HEK293T (cell line): ENCODE measurements around the gene SMOC2.

Source experiments
- CTCF ChIA-PET: fragments of 350-600 bp; formaldehyde crosslinking; extraction: SDS; loops from one replicate; lab custom pipeline; 2021; ENCODE audit warnings: antibody characterized with exemption, inconsistent platforms; lab: Yijun Ruan, JAX
- POLR2A ChIA-PET: fragments of 350-600 bp; formaldehyde crosslinking; extraction: SDS; loops from one replicate; lab custom pipeline; 2020; ENCODE audit warnings: antibody characterized with exemption, inconsistent platforms; lab: Yijun Ruan, JAX
- DNase-seq: peaks from one replicate; pipeline ENCODE4 v3.0.0; 2012; ENCODE audit warnings: mixed read lengths; ENCODE audit errors: extremely low spot score
- ARNT ChIP-seq: fragments of 450-650 bp; IDR thresholded peaks from 2 replicates; pipeline ENCODE4 v1.6.1; 2017; ENCODE audit warnings: mild to moderate bottlenecking
- BHLHE40 ChIP-seq: fragments of 450-650 bp; IDR thresholded peaks from 2 replicates; pipeline ENCODE4 v1.6.1; 2016; ENCODE audit warnings: mild to moderate bottlenecking, moderate library complexity, borderline replicate concordance
- CTBP1 ChIP-seq: fragments of 450-650 bp; IDR thresholded peaks from 2 replicates; pipeline ENCODE4 v1.6.1; 2016; ENCODE audit warnings: borderline replicate concordance
- ELF4 ChIP-seq: fragments of 450-650 bp; IDR thresholded peaks from 2 replicates; pipeline ENCODE4 v1.6.1; 2017; ENCODE audit warnings: antibody characterized with exemption
- FOXA1 ChIP-seq: fragments of 450-650 bp; IDR thresholded peaks from 2 replicates; pipeline ENCODE4 v1.6.1; 2016; ENCODE audit warnings: mild to moderate bottlenecking
- FOXK2 ChIP-seq: fragments of 450-650 bp; IDR thresholded peaks from 2 replicates; pipeline ENCODE4 v1.6.1; 2016; ENCODE audit warnings: mild to moderate bottlenecking
- FOXM1 ChIP-seq: fragments of 450-650 bp; IDR thresholded peaks from 2 replicates; pipeline ENCODE4 v1.6.1; 2017; ENCODE audit warnings: mild to moderate bottlenecking, borderline replicate concordance
- HDGF ChIP-seq: fragments of 450-650 bp; IDR thresholded peaks from 2 replicates; pipeline ENCODE4 v1.6.1; 2017; ENCODE audit warnings: antibody characterized with exemption, borderline replicate concordance
- L3MBTL2 ChIP-seq: fragments of 450-650 bp; conservative IDR thresholded peaks from 2 replicates; pipeline ENCODE4 v1.6.1; 2016; ENCODE audit warnings: mild to moderate bottlenecking
- LEF1 ChIP-seq: fragments of 450-650 bp; IDR thresholded peaks from 2 replicates; pipeline ENCODE4 v1.6.1; 2017; ENCODE audit warnings: mild to moderate bottlenecking, borderline replicate concordance
- NFRKB ChIP-seq: fragments of 450-650 bp; IDR thresholded peaks from 2 replicates; pipeline ENCODE4 v1.6.1; 2016; ENCODE audit warnings: mild to moderate bottlenecking, moderate library complexity
- PKNOX1 ChIP-seq: fragments of 450-650 bp; IDR thresholded peaks from 2 replicates; pipeline ENCODE4 v1.6.1; 2016
- SP1 ChIP-seq: fragments of 450-650 bp; IDR thresholded peaks from 2 replicates; pipeline ENCODE4 v1.6.1; 2017
- SUZ12 ChIP-seq: fragments of 450-650 bp; IDR thresholded peaks from 2 replicates; pipeline ENCODE4 v1.6.1; 2016; ENCODE audit warnings: mild to moderate bottlenecking
- TARDBP ChIP-seq: fragments of 450-650 bp; IDR thresholded peaks from 2 replicates; pipeline ENCODE4 v1.6.1; 2016
- ZNF384 ChIP-seq: fragments of 450-650 bp; IDR thresholded peaks from 2 replicates; pipeline ENCODE4 v1.6.1; 2016

SMOC2 gene

GRCh38 chr6:168414336-168415097, 26.5 kb upstream of the SMOC2 start:
- TF ChIP-seq ZNF384 = no peak
- TF ChIP-seq L3MBTL2 = no peak
- TF ChIP-seq SP1 = no peak
- no peak for TF ChIP-seq FOXK2
- TF ChIP-seq PKNOX1 = no peak
- TF ChIP-seq FOXM1 = no peak
- CTCF ChIA-PET = no interaction called here
- POLR2A ChIA-PET = no interaction called here
- no peak for DNase-seq

- CTCF ChIA-PET = no interaction called here
- TF ChIP-seq NFRKB = no peak
- no peak for TF ChIP-seq FOXA1
- POLR2A ChIA-PET = no interaction called here
- no peak for DNase-seq
Observed at GRCh38 chr6:168415098-168415992, 25.6 kb upstream of the SMOC2 start.

- CTCF ChIA-PET = no interaction called here
- no peak for DNase-seq
- POLR2A ChIA-PET = no interaction called here
- TF ChIP-seq ZNF384 (no peak), SP1 (no peak), ARNT (no peak), BHLHE40 (no peak), TARDBP (no peak), LEF1 (no peak), SUZ12 (no peak), FOXK2 (no peak), NFRKB (no peak), PKNOX1 (no peak), FOXM1 (no peak), ELF4 (no peak)
Observed at GRCh38 chr6:168415993-168416530, 24.9 kb upstream of the SMOC2 start.

GRCh38 chr6:168416531-168416930, 24.5 kb upstream of the SMOC2 start:
- TF ChIP-seq BHLHE40 = no peak
- TF ChIP-seq ZNF384 = no peak
- no peak for TF ChIP-seq FOXK2
- TF ChIP-seq LEF1 = no peak
- no peak for TF ChIP-seq CTBP1
- no peak for TF ChIP-seq TARDBP
- no peak for TF ChIP-seq SUZ12
- TF ChIP-seq ELF4 = no peak
- no peak for TF ChIP-seq ARNT
- POLR2A ChIA-PET = no interaction called here
- CTCF ChIA-PET = no interaction called here
- DNase-seq = no peak

DNA sequence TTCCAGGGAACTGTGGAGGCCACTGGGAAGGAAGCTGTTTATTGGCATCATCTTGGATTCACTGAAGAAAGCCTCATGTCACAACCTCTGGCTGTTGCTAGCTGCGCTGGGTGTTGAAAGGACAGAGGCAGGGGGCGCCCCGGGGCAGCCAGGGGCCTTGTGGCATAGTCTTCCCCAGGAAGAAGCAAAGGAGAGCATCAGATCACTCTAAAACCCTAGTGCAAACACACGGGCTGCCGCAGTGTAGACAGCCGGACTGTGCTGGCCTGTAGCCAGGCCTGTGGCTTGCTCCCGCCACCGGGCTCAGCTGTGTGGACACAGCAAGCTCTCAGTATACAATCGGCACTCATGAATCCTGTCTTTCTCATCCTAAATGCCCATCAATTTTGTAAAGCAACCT, 23.8 kb upstream of the SMOC2 start:
- TF ChIP-seq LEF1 (no peak), BHLHE40 (no peak), L3MBTL2 (no peak), ELF4 (no peak), SUZ12 (no peak), ZNF384 (no peak), FOXM1 (no peak), FOXK2 (no peak), TARDBP (no peak), SP1 (no peak), ARNT (no peak), NFRKB (no peak)
- CTCF ChIA-PET = no interaction called here
- no peak for DNase-seq
- POLR2A ChIA-PET = no interaction called here

GRCh38 chr6:168417679-168418557, 23.1 kb upstream of the SMOC2 start:
- TF ChIP-seq L3MBTL2 (no peak), CTBP1 (no peak), FOXM1 (no peak), ELF4 (no peak), ARNT (no peak), HDGF (no peak), TARDBP (no peak), SP1 (no peak), SUZ12 (no peak), PKNOX1 (no peak), BHLHE40 (no peak), ZNF384 (no peak), LEF1 (no peak), FOXK2 (no peak), NFRKB (no peak), FOXA1 (no peak)
- CTCF ChIA-PET = no interaction called here
- DNase-seq = no peak
- POLR2A ChIA-PET = no interaction called here
